Vagina (tissue), 2 donors: ENCODE data around the gene STAB2. TPM values are rescaled to one million over a fixed set of nuclear protein-coding genes. Genes with fewer than 3 reads are reported as not detected.

Source experiments
- DNase-seq, 2 donors: peaks; one replicate each; pipeline ENCODE4 v3.0.0-alpha.2; 2017; ENCODE audit errors: extremely low spot score in 2 of 2
- H3K27ac ChIP-seq: fragments of 200-600 bp; sonication (generic); one replicate; pipeline ENCODE4 v1.5.1; 2019
- H3K27me3 ChIP-seq: fragments of 200-600 bp; sonication (generic); one replicate; pipeline ENCODE4 v1.5.1; 2019
- H3K36me3 ChIP-seq, 2 donors: fragments of 200-600 bp; sonication (generic); one replicate each; pipeline ENCODE4 v1.5.1; 2017 to 2019
- H3K4me1 ChIP-seq: fragments of 200-600 bp; sonication (generic); one replicate; pipeline ENCODE4 v1.5.1; 2019
- H3K4me3 ChIP-seq, 2 donors: fragments of 200-600 bp; sonication (generic); 1 replicate in 1 of 2; 2 replicates in 1 of 2; pipeline ENCODE4 v1.5.1; 2016 to 2019
- H3K9me3 ChIP-seq: fragments of 200-600 bp; sonication (generic); one replicate; pipeline ENCODE4 v1.5.1; 2019
- POLR2A ChIP-seq, 2 donors: fragments of 450-650 bp; IDR thresholded peaks; one replicate each; pipeline ENCODE4 v1.6.1; 2017; ENCODE audit warnings: antibody characterized with exemption in 2 of 2, mild to moderate bottlenecking in 2 of 2, moderate library complexity in 2 of 2
- POLR2AphosphoS5 ChIP-seq, 2 donors: sonication (generic); formaldehyde crosslinking; IDR thresholded peaks; one replicate each; pipeline ENCODE4 v1.9.0; 2017; ENCODE audit warnings: antibody characterized with exemption in 2 of 2, mild to moderate bottlenecking in 2 of 2, low read depth in 1 of 2; ENCODE audit not compliant: insufficient read depth in 1 of 2
- intact Hi-C: fragments of 100-400 bp; cut with DNase I; formaldehyde crosslinking; loops from one replicate; pipeline ENCODE4 v1.15.1; 2023
- total RNA-seq: library from RNA; depleted of rRNA; stranded (reverse); fragments of >200 nt; gene quantifications from one replicate; pipeline ENCODE4 v1.2.3, GENCODE V29; 2016
- TF ChIP-seq, protein P1 (sequence below), 3 experiments: fragments of 450-650 bp in 2 of 3; fragments of 200-600 bp in 1 of 3; sonication (generic) in 1 of 3; IDR thresholded peaks; one replicate each; pipeline ENCODE4 v1.5.1; 2017 to 2019; ENCODE audit warnings: antibody characterized with exemption in 3 of 3, mild to moderate bottlenecking in 2 of 3, moderate library complexity in 2 of 3

STAB2 gene
- total RNA-seq, 1 donor from 2014 or later = 0.25 TPM

DNA sequence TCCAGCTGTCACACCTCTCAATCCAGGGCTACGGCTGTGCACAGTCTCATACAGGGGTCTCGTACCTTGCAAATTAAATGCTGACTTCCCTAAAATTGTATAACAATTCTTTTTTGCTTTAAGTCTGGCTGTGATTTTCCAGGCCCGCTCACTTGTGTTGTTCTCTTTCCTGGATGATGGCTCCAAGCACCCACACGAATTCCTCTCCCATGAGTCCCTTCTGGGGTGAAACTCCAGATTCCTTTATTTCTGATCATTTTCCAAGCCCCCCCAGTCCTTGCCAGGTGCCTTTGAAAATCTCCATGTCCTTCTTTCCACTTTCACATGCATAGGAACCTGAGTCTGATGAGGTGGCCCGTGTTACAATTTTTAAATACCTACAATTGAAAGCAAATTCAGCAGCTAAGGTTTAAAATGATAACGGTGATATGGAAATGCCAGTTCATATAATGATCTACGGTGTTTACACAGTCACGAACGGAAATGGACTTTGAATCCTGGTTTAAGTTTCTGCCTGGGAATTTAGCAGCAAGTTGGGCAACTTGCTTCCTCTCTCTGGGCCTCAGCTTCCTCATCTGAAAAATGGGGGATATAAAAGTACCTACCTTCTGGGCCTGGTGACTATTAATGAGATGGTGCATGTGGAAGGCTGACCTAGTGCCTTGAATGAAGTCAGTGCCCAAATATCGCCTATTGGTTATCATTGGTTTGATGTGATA is 85.5 kb downstream of the STAB2 start:
- TF ChIP-seq POLR2AphosphoS5 (IDR thresholded peaks at IDR 0.05; ENCODE audit: insufficient read depth in 1 of 2, low read depth in 1 of 2) (no peak), POLR2A (IDR thresholded peaks at IDR 0.05) (no peak)
- TF ChIP-seq, protein P1, sequence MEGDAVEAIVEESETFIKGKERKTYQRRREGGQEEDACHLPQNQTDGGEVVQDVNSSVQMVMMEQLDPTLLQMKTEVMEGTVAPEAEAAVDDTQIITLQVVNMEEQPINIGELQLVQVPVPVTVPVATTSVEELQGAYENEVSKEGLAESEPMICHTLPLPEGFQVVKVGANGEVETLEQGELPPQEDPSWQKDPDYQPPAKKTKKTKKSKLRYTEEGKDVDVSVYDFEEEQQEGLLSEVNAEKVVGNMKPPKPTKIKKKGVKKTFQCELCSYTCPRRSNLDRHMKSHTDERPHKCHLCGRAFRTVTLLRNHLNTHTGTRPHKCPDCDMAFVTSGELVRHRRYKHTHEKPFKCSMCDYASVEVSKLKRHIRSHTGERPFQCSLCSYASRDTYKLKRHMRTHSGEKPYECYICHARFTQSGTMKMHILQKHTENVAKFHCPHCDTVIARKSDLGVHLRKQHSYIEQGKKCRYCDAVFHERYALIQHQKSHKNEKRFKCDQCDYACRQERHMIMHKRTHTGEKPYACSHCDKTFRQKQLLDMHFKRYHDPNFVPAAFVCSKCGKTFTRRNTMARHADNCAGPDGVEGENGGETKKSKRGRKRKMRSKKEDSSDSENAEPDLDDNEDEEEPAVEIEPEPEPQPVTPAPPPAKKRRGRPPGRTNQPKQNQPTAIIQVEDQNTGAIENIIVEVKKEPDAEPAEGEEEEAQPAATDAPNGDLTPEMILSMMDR (IDR thresholded peaks at IDR 0.05) = no peak

DNA sequence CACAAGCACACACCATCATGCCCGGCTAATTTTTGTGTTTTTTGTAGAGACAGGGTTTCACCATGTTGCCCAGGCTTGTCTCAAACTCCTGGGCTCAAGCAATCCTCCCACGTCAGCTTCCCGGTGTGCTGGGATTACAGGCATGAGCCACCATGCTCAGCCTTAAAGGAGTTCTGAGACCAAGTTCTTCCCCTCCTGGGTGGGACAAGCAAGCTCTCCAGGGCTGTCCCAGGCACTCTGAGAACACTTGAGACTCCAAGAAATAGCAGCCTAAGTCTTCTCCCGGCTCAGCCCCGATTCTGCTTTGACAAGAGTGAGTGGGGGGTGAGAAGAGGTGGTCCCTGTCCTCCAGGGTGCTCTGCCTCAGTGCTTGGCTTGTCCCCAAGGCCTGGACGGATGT is 86.4 kb downstream of the STAB2 start:
- DNase-seq = no peak
- Histone ChIP-seq H3K27ac (no peak overlapping the region), H3K4me3 (no peak overlapping the region), H3K36me3 (no peaks in the 10 kb centered on the region), H3K27me3 (no peaks in the 10 kb centered on the region), H3K4me1 (no peaks in the 10 kb centered on the region), H3K9me3 (no peaks in the 10 kb centered on the region)
- TF ChIP-seq, protein P1 (IDR thresholded peaks at IDR 0.05) = no peak
- TF ChIP-seq POLR2AphosphoS5 (IDR thresholded peaks at IDR 0.05; ENCODE audit: insufficient read depth in 1 of 2, low read depth in 1 of 2) (no peak), POLR2A (IDR thresholded peaks at IDR 0.05) (no peak)
- intact Hi-C loops = no loop called here

More for the DNA sequence above, 85.5 kb downstream of the STAB2 start:
- Histone ChIP-seq H3K27ac (no peak overlapping the region), H3K36me3 (no peaks in the 10 kb centered on the region), H3K4me1 (no peaks in the 10 kb centered on the region), H3K4me3 (no peak overlapping the region), H3K9me3 (no peaks in the 10 kb centered on the region), H3K27me3 (no peaks in the 10 kb centered on the region)
- intact Hi-C loops = no loop called here
- DNase-seq = no peak

DNA sequence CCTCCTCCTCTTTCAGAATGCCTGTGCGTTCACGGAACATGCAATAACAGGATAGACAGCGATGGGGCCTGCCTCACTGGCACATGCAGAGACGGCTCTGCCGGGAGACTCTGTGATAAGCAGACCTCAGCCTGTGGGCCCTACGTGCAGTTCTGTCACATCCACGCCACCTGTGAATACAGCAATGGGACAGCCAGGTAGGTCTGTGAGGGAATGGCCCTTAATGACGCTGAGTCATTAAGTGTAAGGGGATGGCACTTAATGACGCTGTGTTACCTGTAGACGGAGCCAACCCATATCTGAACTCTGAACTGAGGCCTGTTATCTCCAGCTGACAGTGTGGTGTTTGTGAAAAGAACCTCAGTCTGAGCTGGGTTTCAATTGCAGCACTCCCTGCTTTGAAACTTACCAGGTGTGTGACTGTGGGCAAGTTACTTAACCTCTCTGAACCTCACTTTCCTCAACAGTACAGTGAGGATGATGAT is 86.9 kb downstream of the STAB2 start:
- no peak for DNase-seq
- H3K27ac ChIP-seq = no peak overlapping the region
- H3K4me3 ChIP-seq = no peak overlapping the region
- H3K27me3 ChIP-seq = no peaks in the 10 kb centered on the region
- H3K9me3 ChIP-seq = no peaks in the 10 kb centered on the region
- TF ChIP-seq POLR2A (IDR thresholded peaks at IDR 0.05) (no peak), POLR2AphosphoS5 (IDR thresholded peaks at IDR 0.05; ENCODE audit: insufficient read depth in 1 of 2, low read depth in 1 of 2) (no peak)
- TF ChIP-seq, protein P1 (IDR thresholded peaks at IDR 0.05) = no peak
- intact Hi-C loops = no loop called here
- H3K4me1 ChIP-seq = no peaks in the 10 kb centered on the region
- H3K36me3 ChIP-seq = no peaks in the 10 kb centered on the region

DNA sequence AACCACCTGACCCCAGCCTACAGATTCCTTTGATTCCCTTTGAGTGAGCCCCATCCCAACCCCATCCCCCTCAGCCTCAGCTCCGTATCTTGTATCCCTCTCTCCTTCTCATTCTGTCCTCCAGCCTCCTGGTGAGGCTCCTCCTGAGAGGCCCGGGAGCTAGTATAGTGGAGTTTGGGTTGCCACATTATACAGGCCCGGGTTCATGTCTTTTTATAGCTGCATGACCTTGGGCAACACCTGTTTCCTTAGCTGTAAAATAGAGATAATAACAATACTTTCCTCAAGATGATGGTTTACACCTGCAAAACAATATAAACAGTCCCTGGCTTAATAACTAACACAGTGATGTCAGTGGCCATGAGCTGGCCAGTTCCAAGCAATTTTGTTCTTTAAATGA is 89.8 kb downstream of the STAB2 start:
- Histone ChIP-seq H3K4me3 (no peak overlapping the region), H3K4me1 (peaks cover 6% of the 10 kb centered on the region), H3K27me3 (no peaks in the 10 kb centered on the region), H3K27ac (no peak overlapping the region), H3K36me3 (no peaks in the 10 kb centered on the region), H3K9me3 (no peaks in the 10 kb centered on the region)
- intact Hi-C loops = no loop called here
- DNase-seq = no peak
- TF ChIP-seq, protein P1 (IDR thresholded peaks at IDR 0.05) = no peak
- TF ChIP-seq POLR2AphosphoS5 (IDR thresholded peaks at IDR 0.05; ENCODE audit: insufficient read depth in 1 of 2, low read depth in 1 of 2) (no peak), POLR2A (IDR thresholded peaks at IDR 0.05) (no peak)

DNA sequence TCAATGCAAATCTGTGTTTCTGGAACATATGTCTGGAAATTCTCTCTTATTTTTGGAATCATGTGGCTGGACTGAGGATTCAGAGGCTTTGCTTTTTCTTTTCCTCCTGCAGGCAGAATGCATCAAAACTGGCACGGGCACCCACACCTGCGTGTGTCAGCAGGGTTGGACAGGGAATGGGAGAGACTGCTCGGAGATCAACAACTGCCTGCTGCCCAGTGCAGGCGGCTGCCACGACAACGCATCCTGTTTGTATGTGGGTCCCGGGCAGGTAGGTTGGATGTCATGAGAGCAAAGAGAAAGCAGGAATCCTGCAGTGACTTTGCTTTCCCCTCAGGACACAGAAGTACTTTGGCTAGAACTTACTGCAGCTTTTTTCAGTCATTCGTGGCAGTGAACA is 90.3 kb downstream of the STAB2 start:
- Histone ChIP-seq H3K27me3 (no peaks in the 10 kb centered on the region), H3K4me1 (peaks cover 6% of the 10 kb centered on the region), H3K36me3 (no peaks in the 10 kb centered on the region), H3K4me3 (no peak overlapping the region), H3K27ac (no peak overlapping the region), H3K9me3 (no peaks in the 10 kb centered on the region)
- TF ChIP-seq POLR2AphosphoS5 (IDR thresholded peaks at IDR 0.05; ENCODE audit: insufficient read depth in 1 of 2, low read depth in 1 of 2) (no peak), POLR2A (IDR thresholded peaks at IDR 0.05) (no peak)
- TF ChIP-seq, protein P1 (IDR thresholded peaks at IDR 0.05) = no peak
- no peak for DNase-seq
- intact Hi-C loops = no loop called here
